DOHH2 (cell line): ENCODE data around the gene ZNF444.

Experiments used
- CTCF ChIP-seq: fragments of 200-600 bp; sonication (generic); IDR thresholded peaks from one replicate; pipeline ENCODE4 v1.5.1; 2014; ENCODE audit warnings: antibody characterized with exemption, mild to moderate bottlenecking, low read depth, low read length; ENCODE audit not compliant: poor library complexity, severe bottlenecking
- EZH2phosphoT487 ChIP-seq: fragments of 200-600 bp; sonication (generic); IDR thresholded peaks from 2 replicates; pipeline ENCODE4 v1.6.1; 2017; ENCODE audit warnings: borderline replicate concordance, mild to moderate bottlenecking, antibody characterized with exemption, low read length, moderate library complexity, mixed read lengths

- TF ChIP-seq CTCF (no peak), EZH2phosphoT487 (no peak)
Observed at GRCh38 chr19:56125806-56126590, 15.1 kb upstream of the ZNF444 start.
